ENCODE results near the gene MYRIP. TPM values are rescaled to one million over a fixed set of nuclear protein-coding genes. Genes with fewer than 3 reads are reported as not detected.

The MYRIP gene
- total RNA-seq, 1 experiment from 2014 or later: 0.44 TPM

DNA sequence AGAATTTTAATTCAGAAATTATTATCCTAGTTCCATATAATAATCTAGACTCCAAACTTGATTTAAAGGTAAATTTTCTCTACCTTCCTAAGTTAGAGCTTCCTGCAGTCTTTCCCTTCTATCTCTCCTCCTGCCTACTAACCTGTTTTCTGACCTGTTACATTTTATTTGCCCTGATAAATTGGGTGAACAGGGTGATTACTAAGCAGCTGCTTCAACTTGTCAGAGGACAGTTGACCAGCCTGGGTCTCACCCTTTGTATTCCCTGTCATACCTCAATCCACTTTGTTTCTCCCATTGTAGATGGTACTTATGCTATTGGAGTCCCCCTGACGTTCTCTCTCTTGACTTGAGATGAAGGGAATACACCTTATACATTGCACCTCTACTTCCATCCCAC lies 28.4 kb upstream of the MYRIP start:
- ATAC-seq (no peak), DNase-seq (ENCODE audit: low read depth, low spot score) (no peak)
- H3K4me1 ChIP-seq (ENCODE audit: control insufficient read depth in 1 of 2, insufficient read depth in 2 of 2, low read length in 2 of 2): no peaks in the 10 kb centered on the region
- H3K27me3 ChIP-seq (ENCODE audit: insufficient read depth, low read length): peaks cover 16% of the 10 kb centered on the region
- no peak overlapping the region for H2AFZ ChIP-seq (ENCODE audit: low read depth, low read length, poor library complexity, severe bottlenecking)
- CTCF ChIA-PET: no interaction called here
- no peak overlapping the region for H3K27ac ChIP-seq (ENCODE audit: low read depth, low read length)
- H3K79me2 ChIP-seq (ENCODE audit: insufficient read depth, low read length): no peaks in the 10 kb centered on the region
- H3K9me2 ChIP-seq (ENCODE audit: insufficient read depth): no peaks in the 10 kb centered on the region
- no peaks in the 10 kb centered on the region for H3K9me3 ChIP-seq (ENCODE audit: control insufficient read depth in 1 of 2, insufficient read depth in 1 of 2, low read depth in 1 of 2, low read length in 2 of 2)
- no peaks in the 10 kb centered on the region for H3K36me3 ChIP-seq (ENCODE audit: control insufficient read depth in 1 of 2, insufficient read depth in 2 of 2, low read length in 2 of 2)
- no TSS peak for BruUV-seq (replicated peaks)
- H3K4me2 ChIP-seq (ENCODE audit: low read length): no peak overlapping the region
- POLR2A ChIA-PET: no interaction called here
- RAD21 ChIA-PET (ENCODE audit: low non-redundant PET in 1 of 2, low total read pairs in 2 of 2, uncharacterized antibody in 2 of 2, unreplicated experiment in 2 of 2): no interaction called here
- no peaks in the 10 kb centered on the region for H4K20me1 ChIP-seq (ENCODE audit: insufficient read depth)
- no peak overlapping the region for H3K9ac ChIP-seq (ENCODE audit: low read length)
- TF ChIP-seq SRF (IDR thresholded peaks at IDR 0.05; ENCODE audit: low read depth): no peak
- TF ChIP-seq POLR2AphosphoS5 (IDR thresholded peaks at IDR 0.05; ENCODE audit: low read depth, low read length): no peak
- intact Hi-C loops (cut with micrococcal nuclease): no loop called here
- H3K4me3 ChIP-seq (replicated peaks in 1 of 2; ENCODE audit: low read depth in 1 of 2, low read length in 2 of 2): no peak overlapping the region

DNA sequence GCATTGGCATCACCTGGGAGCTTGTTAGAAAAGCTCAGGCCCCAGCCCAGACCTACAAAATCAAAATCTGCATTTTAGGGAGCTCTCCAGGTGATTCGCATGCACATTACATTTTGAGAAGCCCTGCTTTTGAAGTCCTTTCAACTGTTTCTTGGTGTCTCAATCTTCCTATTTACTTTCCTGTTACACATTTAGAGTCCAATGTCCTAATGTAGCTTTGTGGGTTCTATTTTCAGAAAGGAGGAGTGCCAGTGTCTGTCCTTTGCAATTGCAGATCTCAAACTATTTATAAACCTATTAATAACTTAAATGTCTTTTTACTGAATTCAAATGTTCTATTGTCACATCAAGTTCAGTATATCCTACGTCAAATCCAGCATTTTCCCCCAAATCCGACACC lies 27.8 kb upstream of the MYRIP start:
- CTCF ChIA-PET: no interaction called here
- no TSS peak for BruUV-seq (replicated peaks)
- no peak for TF ChIP-seq RAD21 (IDR thresholded peaks at IDR 0.05; ENCODE audit: low read depth)
- TF ChIP-seq, protein P1, sequence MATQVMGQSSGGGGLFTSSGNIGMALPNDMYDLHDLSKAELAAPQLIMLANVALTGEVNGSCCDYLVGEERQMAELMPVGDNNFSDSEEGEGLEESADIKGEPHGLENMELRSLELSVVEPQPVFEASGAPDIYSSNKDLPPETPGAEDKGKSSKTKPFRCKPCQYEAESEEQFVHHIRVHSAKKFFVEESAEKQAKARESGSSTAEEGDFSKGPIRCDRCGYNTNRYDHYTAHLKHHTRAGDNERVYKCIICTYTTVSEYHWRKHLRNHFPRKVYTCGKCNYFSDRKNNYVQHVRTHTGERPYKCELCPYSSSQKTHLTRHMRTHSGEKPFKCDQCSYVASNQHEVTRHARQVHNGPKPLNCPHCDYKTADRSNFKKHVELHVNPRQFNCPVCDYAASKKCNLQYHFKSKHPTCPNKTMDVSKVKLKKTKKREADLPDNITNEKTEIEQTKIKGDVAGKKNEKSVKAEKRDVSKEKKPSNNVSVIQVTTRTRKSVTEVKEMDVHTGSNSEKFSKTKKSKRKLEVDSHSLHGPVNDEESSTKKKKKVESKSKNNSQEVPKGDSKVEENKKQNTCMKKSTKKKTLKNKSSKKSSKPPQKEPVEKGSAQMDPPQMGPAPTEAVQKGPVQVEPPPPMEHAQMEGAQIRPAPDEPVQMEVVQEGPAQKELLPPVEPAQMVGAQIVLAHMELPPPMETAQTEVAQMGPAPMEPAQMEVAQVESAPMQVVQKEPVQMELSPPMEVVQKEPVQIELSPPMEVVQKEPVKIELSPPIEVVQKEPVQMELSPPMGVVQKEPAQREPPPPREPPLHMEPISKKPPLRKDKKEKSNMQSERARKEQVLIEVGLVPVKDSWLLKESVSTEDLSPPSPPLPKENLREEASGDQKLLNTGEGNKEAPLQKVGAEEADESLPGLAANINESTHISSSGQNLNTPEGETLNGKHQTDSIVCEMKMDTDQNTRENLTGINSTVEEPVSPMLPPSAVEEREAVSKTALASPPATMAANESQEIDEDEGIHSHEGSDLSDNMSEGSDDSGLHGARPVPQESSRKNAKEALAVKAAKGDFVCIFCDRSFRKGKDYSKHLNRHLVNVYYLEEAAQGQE (IDR thresholded peaks at IDR 0.05; ENCODE audit: low read depth): no peak

More for the DNA sequence above, 27.8 kb upstream of the MYRIP start:
- RAD21 ChIA-PET (ENCODE audit: low non-redundant PET in 1 of 2, low total read pairs in 2 of 2, uncharacterized antibody in 2 of 2, unreplicated experiment in 2 of 2): no interaction called here
- peaks cover 16% of the 10 kb centered on the region for H3K27me3 ChIP-seq (ENCODE audit: insufficient read depth, low read length)
- no peaks in the 10 kb centered on the region for H3K9me2 ChIP-seq (ENCODE audit: insufficient read depth)
- H3K4me1 ChIP-seq (ENCODE audit: control insufficient read depth in 1 of 2, insufficient read depth in 2 of 2, low read length in 2 of 2): no peaks in the 10 kb centered on the region
- no peak overlapping the region for H3K4me3 ChIP-seq (replicated peaks in 1 of 2; ENCODE audit: low read depth in 1 of 2, low read length in 2 of 2)
- H3K79me2 ChIP-seq (ENCODE audit: insufficient read depth, low read length): no peaks in the 10 kb centered on the region
- H3K4me2 ChIP-seq (ENCODE audit: low read length): no peak overlapping the region
- H3K36me3 ChIP-seq (ENCODE audit: control insufficient read depth in 1 of 2, insufficient read depth in 2 of 2, low read length in 2 of 2): no peaks in the 10 kb centered on the region
- no peak overlapping the region for H2AFZ ChIP-seq (ENCODE audit: low read depth, low read length, poor library complexity, severe bottlenecking)
- H3K9ac ChIP-seq (ENCODE audit: low read length): no peak overlapping the region
- intact Hi-C loops (cut with micrococcal nuclease): no loop called here
- DNase-seq (ENCODE audit: low read depth, low spot score): no peak
- no peaks in the 10 kb centered on the region for H4K20me1 ChIP-seq (ENCODE audit: insufficient read depth)
- H3K9me3 ChIP-seq (ENCODE audit: control insufficient read depth in 1 of 2, insufficient read depth in 1 of 2, low read depth in 1 of 2, low read length in 2 of 2): no peaks in the 10 kb centered on the region
- no peak for ATAC-seq
- POLR2A ChIA-PET: no interaction called here
- H3K27ac ChIP-seq (ENCODE audit: low read depth, low read length): no peak overlapping the region

Data from HCT116 (cell line).